HepG2 (cell line): Measurements from ENCODE around the gene THOC7. TPM values are rescaled to one million over a fixed set of nuclear protein-coding genes. Genes with fewer than 3 reads are reported as not detected.

Experiments
- JARID2 ChIP-seq: sonication (generic); formaldehyde crosslinking; IDR thresholded peaks from 2 replicates; pipeline ENCODE4 v1.8.1; 2023; ENCODE audit warnings: missing genetic modification reagents, inconsistent platforms; ENCODE audit not compliant: insufficient replicate concordance
- JUND ChIP-seq: sonication (generic); formaldehyde crosslinking; IDR thresholded peaks from 2 replicates; pipeline ENCODE4 v1.8.0; 2022; ENCODE audit warnings: mild to moderate bottlenecking, missing genetic modification reagents
- RBAK ChIP-seq: sonication (generic); formaldehyde crosslinking; IDR thresholded peaks from 2 replicates; pipeline ENCODE4 v1.5.1; 2020; ENCODE audit warnings: mild to moderate bottlenecking, missing genetic modification reagents
- RBM22 ChIP-seq: fragments of 200-400 bp; formaldehyde crosslinking; optimal IDR thresholded peaks from 2 replicates; pipeline ENCODE3; 2017; ENCODE audit warnings: mild to moderate bottlenecking, low read length, moderate library complexity
- RORA ChIP-seq: sonication (generic); formaldehyde crosslinking; IDR thresholded peaks from 2 replicates; pipeline ENCODE4 v1.5.0; 2020; ENCODE audit warnings: mild to moderate bottlenecking, missing genetic modification reagents, moderate library complexity
- SSRP1 ChIP-seq: IDR thresholded peaks from 2 replicates; pipeline ENCODE4 v1.6.1; 2016; ENCODE audit warnings: control low read depth
- SUZ12 ChIP-seq: fragments of 150-350 bp; IDR thresholded peaks from 2 replicates; pipeline ENCODE4 v1.6.1; 2014; ENCODE audit warnings: low read depth, low read length
- TAF15 ChIP-seq: fragments of 200-400 bp; formaldehyde crosslinking; IDR thresholded peaks from one replicate; pipeline ENCODE4 v1.6.1; 2018; ENCODE audit warnings: mild to moderate bottlenecking, low read depth, low read length; ENCODE audit not compliant: poor library complexity, severe bottlenecking
- ZNF12 ChIP-seq: sonication (generic); formaldehyde crosslinking; IDR thresholded peaks from 2 replicates; pipeline ENCODE4 v1.5.0; 2020; ENCODE audit warnings: missing genetic modification reagents
- ZNF44 ChIP-seq: sonication (generic); formaldehyde crosslinking; IDR thresholded peaks from 2 replicates; pipeline ENCODE4 v1.5.1; 2020; ENCODE audit warnings: mild to moderate bottlenecking, missing genetic modification reagents
- ZNF614 ChIP-seq: IDR thresholded peaks from 2 replicates; pipeline ENCODE4 v1.6.1; 2018; ENCODE audit warnings: missing biosample characterization, missing genetic modification reagents, inconsistent platforms, borderline replicate concordance
- ZNF652 ChIP-seq: IDR thresholded peaks from 2 replicates; pipeline ENCODE4 v1.6.1; 2016; ENCODE audit warnings: low read depth, borderline replicate concordance
- polyA plus RNA-seq, 8 experiments: library from polyadenylated mRNA; depleted of rRNA in 3 of 8; stranded (reverse) in 7 of 8; unstranded in 1 of 8; fragments of >200 nt; fragmentation: Illumina TruSeq in 4 of 8; extraction: Trizol in 4 of 8; gene quantifications; 2 replicates each; pipeline versions ENCODE4 v1.2.1 to v1.2.3, GENCODE V29; 2011 to 2016; ENCODE audit warnings: low read depth in 4 of 8, missing spikeins in 1 of 8, mixed read lengths in 1 of 8; ENCODE audit not compliant: insufficient read depth in 1 of 8
- total RNA-seq, 5 experiments: library from RNA; depleted of rRNA; stranded (reverse); fragments of >200 nt; fragmentation: Illumina TruSeq; extraction: Trizol; gene quantifications; 2 replicates each; pipeline ENCODE4 v1.2.3, GENCODE V29; 2016; ENCODE audit warnings: low read depth in 1 of 5
- TF ChIP-seq, protein P1 (sequence below): sonication (generic); formaldehyde crosslinking; IDR thresholded peaks from 2 replicates; pipeline ENCODE4 v1.5.0; 2020; ENCODE audit warnings: missing genetic modification reagents
- TF ChIP-seq, protein P2 (sequence below): sonication (generic); formaldehyde crosslinking; IDR thresholded peaks from 2 replicates; pipeline ENCODE4 v1.9.0; 2021; ENCODE audit warnings: mild to moderate bottlenecking, missing genetic modification reagents
- TF ChIP-seq, protein P3 (sequence below): sonication (generic); formaldehyde crosslinking; IDR thresholded peaks from 2 replicates; pipeline ENCODE4 v1.9.0; 2021; ENCODE audit warnings: missing genetic modification reagents, borderline replicate concordance
- TF ChIP-seq, protein P4 (sequence below): sonication (generic); formaldehyde crosslinking; IDR thresholded peaks from 2 replicates; pipeline ENCODE4 v1.4.0; 2020; ENCODE audit warnings: mild to moderate bottlenecking, low read depth, missing genetic modification reagents

THOC7 gene
- total and polyA plus RNA-seq, 2 of the 13 experiments (the other 11 are each of a cell fraction or from before 2014, with no cell fraction given): 32.8 to 63.5 TPM

DNA sequence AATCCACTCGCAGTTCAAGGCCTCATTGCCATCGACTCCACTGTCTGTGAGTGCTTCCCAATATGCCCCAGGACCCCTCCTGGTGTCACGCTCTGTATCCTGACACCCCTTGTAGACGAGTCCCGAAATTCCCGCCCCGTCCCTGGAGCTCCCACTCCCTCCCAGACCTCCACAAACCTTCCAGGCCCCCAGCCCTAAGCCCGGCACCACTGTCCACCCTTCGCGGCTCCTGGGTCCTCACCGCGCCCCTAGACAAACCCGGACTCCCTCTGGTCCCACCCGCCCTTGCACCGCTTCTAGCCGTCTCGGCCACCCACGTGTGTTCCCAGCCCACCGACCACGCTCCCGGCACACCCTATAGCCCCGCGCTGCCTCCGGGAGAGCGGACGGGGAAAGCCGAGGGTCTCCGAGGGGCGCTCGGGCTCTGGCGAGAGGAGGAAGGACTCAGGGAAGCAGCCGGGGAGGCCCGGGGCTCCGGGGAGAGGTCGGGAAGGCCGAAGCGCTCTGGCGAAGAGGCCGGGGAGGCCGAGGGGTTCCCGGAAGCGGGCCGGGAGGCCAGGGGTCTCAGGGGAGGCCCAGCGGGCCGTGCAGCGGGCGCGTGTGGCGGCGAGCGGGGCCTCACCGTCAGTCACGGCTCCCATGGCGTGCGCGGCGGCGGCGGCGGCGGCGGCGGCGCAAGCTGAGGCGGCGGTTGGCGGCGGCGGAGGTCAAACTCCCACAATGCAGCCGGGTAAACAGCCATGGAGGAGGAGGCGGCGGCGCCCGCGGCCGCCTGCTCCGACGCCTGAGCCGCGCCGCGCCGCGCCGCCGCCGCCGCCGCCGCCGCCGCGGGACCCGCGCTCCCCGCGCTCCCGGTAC, at the start of gene THOC7, which contains the start of gene ATXN7 (continued):
- no peak for TF ChIP-seq JARID2 (CRISPR knock-in tag)
- no peak for TF ChIP-seq JUND (CRISPR knock-in tag)
- no peak for TF ChIP-seq ZNF12
- TF ChIP-seq SSRP1 (CRISPR knock-in tag): no peak
- TF ChIP-seq, protein P1, sequence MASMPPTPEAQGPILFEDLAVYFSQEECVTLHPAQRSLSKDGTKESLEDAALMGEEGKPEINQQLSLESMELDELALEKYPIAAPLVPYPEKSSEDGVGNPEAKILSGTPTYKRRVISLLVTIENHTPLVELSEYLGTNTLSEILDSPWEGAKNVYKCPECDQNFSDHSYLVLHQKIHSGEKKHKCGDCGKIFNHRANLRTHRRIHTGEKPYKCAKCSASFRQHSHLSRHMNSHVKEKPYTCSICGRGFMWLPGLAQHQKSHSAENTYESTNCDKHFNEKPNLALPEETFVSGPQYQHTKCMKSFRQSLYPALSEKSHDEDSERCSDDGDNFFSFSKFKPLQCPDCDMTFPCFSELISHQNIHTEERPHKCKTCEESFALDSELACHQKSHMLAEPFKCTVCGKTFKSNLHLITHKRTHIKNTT (CRISPR knock-in tag): no peak
- no peak for TF ChIP-seq RBM22
- TF ChIP-seq, protein P2, sequence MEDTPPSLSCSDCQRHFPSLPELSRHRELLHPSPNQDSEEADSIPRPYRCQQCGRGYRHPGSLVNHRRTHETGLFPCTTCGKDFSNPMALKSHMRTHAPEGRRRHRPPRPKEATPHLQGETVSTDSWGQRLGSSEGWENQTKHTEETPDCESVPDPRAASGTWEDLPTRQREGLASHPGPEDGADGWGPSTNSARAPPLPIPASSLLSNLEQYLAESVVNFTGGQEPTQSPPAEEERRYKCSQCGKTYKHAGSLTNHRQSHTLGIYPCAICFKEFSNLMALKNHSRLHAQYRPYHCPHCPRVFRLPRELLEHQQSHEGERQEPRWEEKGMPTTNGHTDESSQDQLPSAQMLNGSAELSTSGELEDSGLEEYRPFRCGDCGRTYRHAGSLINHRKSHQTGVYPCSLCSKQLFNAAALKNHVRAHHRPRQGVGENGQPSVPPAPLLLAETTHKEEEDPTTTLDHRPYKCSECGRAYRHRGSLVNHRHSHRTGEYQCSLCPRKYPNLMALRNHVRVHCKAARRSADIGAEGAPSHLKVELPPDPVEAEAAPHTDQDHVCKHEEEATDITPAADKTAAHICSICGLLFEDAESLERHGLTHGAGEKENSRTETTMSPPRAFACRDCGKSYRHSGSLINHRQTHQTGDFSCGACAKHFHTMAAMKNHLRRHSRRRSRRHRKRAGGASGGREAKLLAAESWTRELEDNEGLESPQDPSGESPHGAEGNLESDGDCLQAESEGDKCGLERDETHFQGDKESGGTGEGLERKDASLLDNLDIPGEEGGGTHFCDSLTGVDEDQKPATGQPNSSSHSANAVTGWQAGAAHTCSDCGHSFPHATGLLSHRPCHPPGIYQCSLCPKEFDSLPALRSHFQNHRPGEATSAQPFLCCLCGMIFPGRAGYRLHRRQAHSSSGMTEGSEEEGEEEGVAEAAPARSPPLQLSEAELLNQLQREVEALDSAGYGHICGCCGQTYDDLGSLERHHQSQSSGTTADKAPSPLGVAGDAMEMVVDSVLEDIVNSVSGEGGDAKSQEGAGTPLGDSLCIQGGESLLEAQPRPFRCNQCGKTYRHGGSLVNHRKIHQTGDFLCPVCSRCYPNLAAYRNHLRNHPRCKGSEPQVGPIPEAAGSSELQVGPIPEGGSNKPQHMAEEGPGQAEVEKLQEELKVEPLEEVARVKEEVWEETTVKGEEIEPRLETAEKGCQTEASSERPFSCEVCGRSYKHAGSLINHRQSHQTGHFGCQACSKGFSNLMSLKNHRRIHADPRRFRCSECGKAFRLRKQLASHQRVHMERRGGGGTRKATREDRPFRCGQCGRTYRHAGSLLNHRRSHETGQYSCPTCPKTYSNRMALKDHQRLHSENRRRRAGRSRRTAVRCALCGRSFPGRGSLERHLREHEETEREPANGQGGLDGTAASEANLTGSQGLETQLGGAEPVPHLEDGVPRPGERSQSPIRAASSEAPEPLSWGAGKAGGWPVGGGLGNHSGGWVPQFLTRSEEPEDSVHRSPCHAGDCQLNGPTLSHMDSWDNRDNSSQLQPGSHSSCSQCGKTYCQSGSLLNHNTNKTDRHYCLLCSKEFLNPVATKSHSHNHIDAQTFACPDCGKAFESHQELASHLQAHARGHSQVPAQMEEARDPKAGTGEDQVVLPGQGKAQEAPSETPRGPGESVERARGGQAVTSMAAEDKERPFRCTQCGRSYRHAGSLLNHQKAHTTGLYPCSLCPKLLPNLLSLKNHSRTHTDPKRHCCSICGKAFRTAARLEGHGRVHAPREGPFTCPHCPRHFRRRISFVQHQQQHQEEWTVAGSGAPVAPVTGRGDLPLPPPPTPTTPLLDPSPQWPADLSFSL: no peak
- TF ChIP-seq ZNF614: no peak
- TF ChIP-seq, protein P3, sequence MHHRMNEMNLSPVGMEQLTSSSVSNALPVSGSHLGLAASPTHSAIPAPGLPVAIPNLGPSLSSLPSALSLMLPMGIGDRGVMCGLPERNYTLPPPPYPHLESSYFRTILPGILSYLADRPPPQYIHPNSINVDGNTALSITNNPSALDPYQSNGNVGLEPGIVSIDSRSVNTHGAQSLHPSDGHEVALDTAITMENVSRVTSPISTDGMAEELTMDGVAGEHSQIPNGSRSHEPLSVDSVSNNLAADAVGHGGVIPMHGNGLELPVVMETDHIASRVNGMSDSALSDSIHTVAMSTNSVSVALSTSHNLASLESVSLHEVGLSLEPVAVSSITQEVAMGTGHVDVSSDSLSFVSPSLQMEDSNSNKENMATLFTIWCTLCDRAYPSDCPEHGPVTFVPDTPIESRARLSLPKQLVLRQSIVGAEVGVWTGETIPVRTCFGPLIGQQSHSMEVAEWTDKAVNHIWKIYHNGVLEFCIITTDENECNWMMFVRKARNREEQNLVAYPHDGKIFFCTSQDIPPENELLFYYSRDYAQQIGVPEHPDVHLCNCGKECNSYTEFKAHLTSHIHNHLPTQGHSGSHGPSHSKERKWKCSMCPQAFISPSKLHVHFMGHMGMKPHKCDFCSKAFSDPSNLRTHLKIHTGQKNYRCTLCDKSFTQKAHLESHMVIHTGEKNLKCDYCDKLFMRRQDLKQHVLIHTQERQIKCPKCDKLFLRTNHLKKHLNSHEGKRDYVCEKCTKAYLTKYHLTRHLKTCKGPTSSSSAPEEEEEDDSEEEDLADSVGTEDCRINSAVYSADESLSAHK (CRISPR knock-in tag): no peak
- TF ChIP-seq RBAK (CRISPR knock-in tag): no peak
- no peak for TF ChIP-seq RORA
- TF ChIP-seq TAF15: no peak
- TF ChIP-seq ZNF652: no peak
- TF ChIP-seq ZNF44 (CRISPR knock-in tag): no peak
- no peak for TF ChIP-seq SUZ12
- TF ChIP-seq, protein P4, sequence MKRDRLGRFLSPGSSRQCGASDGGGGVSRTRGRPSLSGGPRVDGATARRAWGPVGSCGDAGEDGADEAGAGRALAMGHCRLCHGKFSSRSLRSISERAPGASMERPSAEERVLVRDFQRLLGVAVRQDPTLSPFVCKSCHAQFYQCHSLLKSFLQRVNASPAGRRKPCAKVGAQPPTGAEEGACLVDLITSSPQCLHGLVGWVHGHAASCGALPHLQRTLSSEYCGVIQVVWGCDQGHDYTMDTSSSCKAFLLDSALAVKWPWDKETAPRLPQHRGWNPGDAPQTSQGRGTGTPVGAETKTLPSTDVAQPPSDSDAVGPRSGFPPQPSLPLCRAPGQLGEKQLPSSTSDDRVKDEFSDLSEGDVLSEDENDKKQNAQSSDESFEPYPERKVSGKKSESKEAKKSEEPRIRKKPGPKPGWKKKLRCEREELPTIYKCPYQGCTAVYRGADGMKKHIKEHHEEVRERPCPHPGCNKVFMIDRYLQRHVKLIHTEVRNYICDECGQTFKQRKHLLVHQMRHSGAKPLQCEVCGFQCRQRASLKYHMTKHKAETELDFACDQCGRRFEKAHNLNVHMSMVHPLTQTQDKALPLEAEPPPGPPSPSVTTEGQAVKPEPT: peak; percentile 51; the same call in 1 of the 2 replicates
